HEK293 (cell line): ENCODE measurements around the gene LEP.

Source experiments
- CTCF ChIP-seq: fragments of 450-650 bp; formaldehyde crosslinking; IDR thresholded peaks from 2 replicates; pipeline ENCODE4 v1.5.1; 2016; ENCODE audit warnings: missing biosample characterization, missing genetic modification characterization
- KLF1 ChIP-seq: fragments of 450-650 bp; formaldehyde crosslinking; IDR thresholded peaks from 2 replicates; pipeline ENCODE4 v1.5.1; 2016; ENCODE audit warnings: missing biosample characterization, missing genetic modification characterization
- PBX3 ChIP-seq: sonication (generic); formaldehyde crosslinking; IDR thresholded peaks from 2 replicates; pipeline ENCODE4 v1.8.1; 2022; ENCODE audit warnings: mild to moderate bottlenecking, moderate library complexity, missing genetic modification reagents
- PRDM4 ChIP-seq: fragments of 450-650 bp; formaldehyde crosslinking; IDR thresholded peaks from 2 replicates; pipeline ENCODE4 v1.5.1; 2017; ENCODE audit warnings: missing biosample characterization, missing genetic modification characterization
- REPIN1 ChIP-seq: fragments of 450-650 bp; formaldehyde crosslinking; IDR thresholded peaks from 2 replicates; pipeline ENCODE4 v1.5.1; 2017; ENCODE audit warnings: missing biosample characterization, missing genetic modification characterization, low read depth
- REST ChIP-seq: fragments of 450-650 bp; formaldehyde crosslinking; IDR thresholded peaks from 2 replicates; pipeline ENCODE4 v1.5.1; 2016; ENCODE audit warnings: missing biosample characterization, missing genetic modification characterization
- SCRT2 ChIP-seq: fragments of 450-650 bp; formaldehyde crosslinking; IDR thresholded peaks from 2 replicates; pipeline ENCODE4 v1.5.1; 2016; ENCODE audit warnings: missing biosample characterization, missing genetic modification characterization
- SETDB1 ChIP-seq: IDR thresholded peaks from one replicate; pipeline ENCODE4 v1.6.1; 2017; ENCODE audit warnings: mild to moderate bottlenecking, low read length, moderate library complexity, mixed read lengths; ENCODE audit not compliant: insufficient read length
- ZNF521 ChIP-seq: fragments of 450-650 bp; formaldehyde crosslinking; IDR thresholded peaks from 2 replicates; pipeline ENCODE4 v1.5.1; 2017; ENCODE audit warnings: missing biosample characterization, mild to moderate bottlenecking, missing genetic modification characterization
- ZNF704 ChIP-seq: fragments of 450-650 bp; formaldehyde crosslinking; IDR thresholded peaks from 2 replicates; pipeline ENCODE4 v1.5.1; 2016; ENCODE audit warnings: missing biosample characterization, missing genetic modification characterization
- ZNF707 ChIP-seq: fragments of 450-650 bp; formaldehyde crosslinking; IDR thresholded peaks from 2 replicates; pipeline ENCODE4 v1.5.1; 2016; ENCODE audit warnings: missing biosample characterization, missing genetic modification characterization

- TF ChIP-seq KLF1: no peak
- TF ChIP-seq ZNF521: no peak
- no peak for TF ChIP-seq SCRT2 (tag by site-specific recombination)
- no peak for TF ChIP-seq ZNF707 (tag by site-specific recombination)
- TF ChIP-seq REST (tag by site-specific recombination): no peak
- TF ChIP-seq REPIN1: no peak
- no peak for TF ChIP-seq CTCF (tag by site-specific recombination)
- TF ChIP-seq SETDB1: no peak
- no peak for TF ChIP-seq PBX3 (CRISPR knock-in tag)
- no peak for TF ChIP-seq ZNF704 (tag by site-specific recombination)
- TF ChIP-seq PRDM4 (tag by site-specific recombination): no peak
Measured at GRCh38 chr7:128244861-128245260, 3.8 kb downstream of the LEP start.
